ENCODE measurements around the gene MMP1. TPM values are rescaled to one million over a fixed set of nuclear protein-coding genes. Genes with fewer than 3 reads are reported as not detected.

MMP1 gene
- total RNA-seq, 1 experiment from 2014 or later, result 0.35 TPM

- Histone ChIP-seq H3F3A (ENCODE audit: insufficient read depth, low read depth) (peaks cover 3% of the 10 kb centered on the region; the same call in 1 of the 2 replicates), H3K4me1 (replicated peaks; ENCODE audit: insufficient read depth) (peaks cover 2% of the 10 kb centered on the region; the same call in 1 of the 2 replicates), H3K36me3 (ENCODE audit: low read depth) (no peaks in the 10 kb centered on the region), H4K20me1 (ENCODE audit: insufficient read depth) (no peaks in the 10 kb centered on the region), H3K9me3 (ENCODE audit: insufficient read depth, low read depth) (no peaks in the 10 kb centered on the region), H3K9me2 (ENCODE audit: insufficient read depth) (no peaks in the 10 kb centered on the region), H3K4me2 (no peak overlapping the region), H3K27ac (no peak overlapping the region), H3K79me2 (ENCODE audit: low read depth) (no peaks in the 10 kb centered on the region), H3K4me3 (no peak overlapping the region), H2AFZ (no peak overlapping the region), H3K27me3 (ENCODE audit: insufficient read depth, low read depth) (no peaks in the 10 kb centered on the region)
- no TSS peak for BruUV-seq (replicated peaks)
- intact Hi-C loops (cut with micrococcal nuclease; ENCODE audit: unreplicated experiment), result no loop called here
- ChIA-PET POLR2A (ENCODE audit: unreplicated experiment) (no interaction called here), CTCF (no interaction called here)
- DNase-seq, result no peak
- TF ChIP-seq EZH2 (IDR thresholded peaks at IDR 0.05; ENCODE audit: low read depth) (no peak), CTCF (conservative IDR thresholded peaks at IDR 0.05) (no peak)
Measured at GRCh38 chr11:102792604-102793003, 5.4 kb downstream of the MMP1 start.

GRCh38 chr11:102791271-102792036 lies 6.5 kb downstream of the MMP1 start:
- DNase-seq, result no peak
- BruUV-seq (replicated peaks), result no TSS peak
- ChIA-PET CTCF (no interaction called here), POLR2A (ENCODE audit: unreplicated experiment) (no interaction called here)
- no peaks in the 10 kb centered on the region for H3K79me2 ChIP-seq (ENCODE audit: low read depth)
- H3K27ac ChIP-seq, result no peak overlapping the region
- H3K9me2 ChIP-seq (ENCODE audit: insufficient read depth), result no peaks in the 10 kb centered on the region
- intact Hi-C loops (cut with micrococcal nuclease; ENCODE audit: unreplicated experiment), result no loop called here
- no peak overlapping the region for H3K4me2 ChIP-seq
- no peaks in the 10 kb centered on the region for H3K4me1 ChIP-seq (replicated peaks; ENCODE audit: insufficient read depth)
- no peaks in the 10 kb centered on the region for H3K27me3 ChIP-seq (ENCODE audit: insufficient read depth, low read depth)
- H4K20me1 ChIP-seq (ENCODE audit: insufficient read depth), result no peaks in the 10 kb centered on the region
- H3F3A ChIP-seq (ENCODE audit: insufficient read depth, low read depth), result no peaks in the 10 kb centered on the region
- H3K36me3 ChIP-seq (ENCODE audit: low read depth), result no peaks in the 10 kb centered on the region
- H3K9me3 ChIP-seq (ENCODE audit: insufficient read depth, low read depth), result no peaks in the 10 kb centered on the region
- no peak overlapping the region for H3K4me3 ChIP-seq
- TF ChIP-seq CTCF (conservative IDR thresholded peaks at IDR 0.05) (no peak), EZH2 (IDR thresholded peaks at IDR 0.05; ENCODE audit: low read depth) (no peak)
- no peak overlapping the region for H2AFZ ChIP-seq

- H3K27ac ChIP-seq, result no peak overlapping the region
- BruUV-seq (replicated peaks), result no TSS peak
- no peaks in the 10 kb centered on the region for H3K9me3 ChIP-seq (ENCODE audit: insufficient read depth, low read depth)
- CTCF ChIA-PET, result no interaction called here
- H3K27me3 ChIP-seq (ENCODE audit: insufficient read depth, low read depth), result no peaks in the 10 kb centered on the region
- no peak overlapping the region for H2AFZ ChIP-seq
- POLR2A ChIA-PET (ENCODE audit: unreplicated experiment), result no interaction called here
- no peak for DNase-seq
- H3F3A ChIP-seq (ENCODE audit: insufficient read depth, low read depth), result peaks cover 10% of the 10 kb centered on the region; the same call in 1 of the 2 replicates
- H3K4me3 ChIP-seq, result no peak overlapping the region
- TF ChIP-seq CTCF (conservative IDR thresholded peaks at IDR 0.05), result no peak
- H3K9me2 ChIP-seq (ENCODE audit: insufficient read depth), result no peaks in the 10 kb centered on the region
- H3K4me2 ChIP-seq, result no peak overlapping the region
- no peaks in the 10 kb centered on the region for H3K36me3 ChIP-seq (ENCODE audit: low read depth)
- intact Hi-C loops (cut with micrococcal nuclease; ENCODE audit: unreplicated experiment), result no loop called here
- H3K4me1 ChIP-seq (replicated peaks; ENCODE audit: insufficient read depth), result peaks cover 8% of the 10 kb centered on the region
- no peaks in the 10 kb centered on the region for H3K79me2 ChIP-seq (ENCODE audit: low read depth)
- no peaks in the 10 kb centered on the region for H4K20me1 ChIP-seq (ENCODE audit: insufficient read depth)
Measured at GRCh38 chr11:102788334-102788995, 9.5 kb downstream of the MMP1 start.
